GM19193 (cell line): ENCODE results near the gene TFAP2C.

Experiments
- POLR2A ChIP-seq: IDR thresholded peaks from 4 replicates; pipeline ENCODE4 v1.6.1; 2011; ENCODE audit not compliant: insufficient read depth, insufficient read length; ENCODE audit errors: extremely low read depth

The TFAP2C gene

GRCh38 chr20:56607061-56607704 is 21.9 kb upstream of the TFAP2C start:
- TF ChIP-seq POLR2A: no peak

GRCh38 chr20:56608376-56608775 is 20.7 kb upstream of the TFAP2C start:
- no peak for TF ChIP-seq POLR2A

GRCh38 chr20:56609321-56609720 is 19.8 kb upstream of the TFAP2C start:
- no peak for TF ChIP-seq POLR2A

GRCh38 chr20:56610098-56610497 is 19.0 kb upstream of the TFAP2C start:
- no peak for TF ChIP-seq POLR2A

GRCh38 chr20:56614196-56614595 is 14.9 kb upstream of the TFAP2C start:
- no peak for TF ChIP-seq POLR2A

- TF ChIP-seq POLR2A: no peak
Observed at GRCh38 chr20:56616716-56617115, 12.4 kb upstream of the TFAP2C start.

- no peak for TF ChIP-seq POLR2A
Observed at GRCh38 chr20:56617489-56617888, 11.6 kb upstream of the TFAP2C start.

GRCh38 chr20:56621730-56622129 is 7.4 kb upstream of the TFAP2C start:
- TF ChIP-seq POLR2A: no peak

GRCh38 chr20:56624786-56625681 is 4.1 kb upstream of the TFAP2C start:
- no peak for TF ChIP-seq POLR2A

- TF ChIP-seq POLR2A: no peak
Observed at GRCh38 chr20:56625837-56626236, 3.3 kb upstream of the TFAP2C start.

GRCh38 chr20:56626367-56627121 is 2.6 kb upstream of the TFAP2C start:
- TF ChIP-seq POLR2A: no peak

- TF ChIP-seq POLR2A: no peak
Observed at GRCh38 chr20:56627122-56628014, 1.7 kb upstream of the TFAP2C start.

GRCh38 chr20:56628015-56628872 is 862 bp upstream of the TFAP2C start:
- TF ChIP-seq POLR2A: no peak
